HG03354 (cell line): Measurements from ENCODE around the gene DNM3.

Source experiments
- ATAC-seq: cut with Tn5 transposase; IDR thresholded peaks from one replicate; pipeline ENCODE4 v1.9.1; 2021; ENCODE audit warnings: mild to moderate bottlenecking; ENCODE audit not compliant: unreplicated experiment, poor library complexity, severe bottlenecking

Gene DNM3

DNA sequence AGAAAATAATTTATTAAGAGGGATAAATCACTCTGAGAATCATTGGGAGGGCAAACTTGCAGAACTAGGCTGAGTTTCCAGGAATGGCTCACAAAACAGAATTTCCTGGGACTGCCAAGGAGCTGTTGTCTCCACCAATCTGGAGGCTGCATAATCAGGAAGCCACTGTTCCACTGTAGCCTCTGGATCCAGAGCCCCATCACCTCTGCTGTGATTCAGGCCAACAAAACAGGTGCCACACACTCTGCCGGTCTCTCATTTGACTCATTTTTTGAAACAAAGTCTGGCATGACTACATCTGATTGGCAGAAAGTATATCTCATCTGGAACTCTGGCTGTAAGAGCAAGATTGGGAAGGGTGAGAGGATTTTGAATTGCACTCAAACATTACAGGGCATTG lies 400.2 kb downstream of the DNM3 start:
- ATAC-seq: no peak

DNA sequence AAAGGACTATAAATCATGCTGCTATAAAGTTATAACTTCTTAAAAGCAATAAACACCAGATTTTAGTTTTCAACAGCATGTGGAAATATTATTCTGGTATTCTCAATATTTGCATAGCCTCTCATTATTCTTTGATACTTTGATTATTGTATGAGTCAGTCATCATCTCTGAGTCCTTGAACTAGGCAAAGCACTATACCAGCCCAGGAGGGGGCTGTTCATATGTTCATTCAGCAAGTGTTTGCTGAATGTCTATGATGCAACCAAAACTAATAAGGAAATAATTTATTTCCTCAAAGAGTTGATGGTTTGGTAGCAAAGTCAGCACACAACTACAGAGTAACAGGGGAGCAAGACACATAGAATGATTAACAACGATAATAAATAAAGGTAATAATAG lies 403.6 kb downstream of the DNM3 start:
- ATAC-seq: no peak

DNA sequence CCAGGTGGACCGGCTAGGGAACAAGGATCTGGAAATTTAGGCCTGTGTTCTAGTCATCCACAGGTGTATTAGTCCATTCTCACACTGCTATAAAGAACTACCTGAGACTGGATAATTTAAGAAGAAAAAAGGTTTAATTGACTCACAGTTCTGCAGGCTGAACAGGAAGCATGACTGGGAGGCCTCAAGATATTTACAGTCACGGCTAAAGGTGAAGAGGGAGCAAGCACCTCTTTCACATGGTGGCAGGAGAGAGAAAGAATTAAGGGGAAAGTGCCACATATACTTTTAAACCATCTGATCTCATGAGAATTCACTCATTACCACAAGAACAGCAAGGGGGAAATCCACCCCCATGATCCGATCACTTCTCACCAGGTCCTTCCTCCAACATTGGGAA lies 404.5 kb downstream of the DNM3 start:
- ATAC-seq: no peak

- no peak for ATAC-seq
Observed at GRCh38 chr1:172246521-172247390, 405.5 kb downstream of the DNM3 start.

GRCh38 chr1:172251486-172251885 lies 410.2 kb downstream of the DNM3 start:
- no peak for ATAC-seq

DNA sequence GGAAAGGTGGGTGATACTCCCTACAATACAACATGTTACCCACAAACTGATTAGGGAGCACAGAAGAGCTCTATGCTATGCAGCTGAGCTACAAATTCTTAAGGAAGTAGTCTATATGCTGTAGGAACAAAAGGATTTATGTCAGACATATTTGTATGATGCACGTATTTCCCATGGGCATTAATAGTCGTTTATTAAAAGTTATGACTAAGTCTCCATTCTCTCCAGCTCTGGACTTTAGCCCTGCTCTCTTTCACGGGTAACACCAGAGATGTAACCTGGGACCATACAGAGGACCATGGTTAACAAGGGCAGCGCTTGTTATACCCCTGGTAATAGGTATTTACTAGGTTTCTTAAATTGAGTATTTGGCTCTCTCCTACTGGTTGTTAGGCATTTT lies 411.0 kb downstream of the DNM3 start:
- ATAC-seq: no peak

- ATAC-seq: no peak
Observed at GRCh38 chr1:172252958-172253357, 411.7 kb downstream of the DNM3 start.

- ATAC-seq: no peak
Observed at GRCh38 chr1:172254521-172255222, 413.4 kb downstream of the DNM3 start.

DNA sequence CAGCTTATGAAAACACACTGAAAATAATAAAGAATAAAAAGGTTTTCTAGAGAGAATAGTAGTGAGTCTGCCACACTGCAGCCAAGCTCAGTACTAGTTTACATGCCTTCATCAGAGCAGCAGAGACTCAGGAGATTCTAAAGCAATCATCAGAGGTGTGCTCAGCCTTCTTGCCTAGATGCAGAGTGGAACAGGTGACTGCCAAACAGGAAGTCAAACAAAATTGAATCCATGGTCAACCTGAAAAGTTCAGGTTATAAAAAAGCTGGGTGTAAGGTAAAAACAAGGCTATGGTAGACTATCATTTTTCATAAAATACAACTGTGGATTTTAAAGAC lies 413.9 kb downstream of the DNM3 start:
- ATAC-seq: no peak

- no peak for ATAC-seq
Observed at GRCh38 chr1:172265905-172266304, 424.6 kb downstream of the DNM3 start.

- no peak for ATAC-seq
Observed at GRCh38 chr1:172266528-172267174, 425.4 kb downstream of the DNM3 start.

DNA sequence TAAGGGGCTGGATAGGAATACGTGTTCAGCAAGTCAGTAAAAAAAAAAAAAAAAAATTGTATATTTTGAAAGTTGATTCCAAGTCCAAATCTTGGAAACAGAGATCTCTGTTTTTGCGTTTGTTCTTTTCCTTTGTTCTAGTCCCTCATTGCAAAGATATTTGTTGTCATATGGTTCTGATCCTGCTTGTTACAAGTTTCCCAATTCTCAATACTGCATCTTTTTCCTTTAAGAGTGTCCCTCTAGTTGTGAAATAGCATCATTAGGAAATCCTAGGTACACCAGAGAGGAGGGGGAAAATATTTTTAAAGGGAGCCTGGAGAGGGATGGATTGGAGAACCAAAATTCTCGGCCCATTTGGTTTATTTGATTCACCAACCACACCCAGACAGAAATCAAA lies 426.9 kb downstream of the DNM3 start:
- ATAC-seq: no peak

DNA sequence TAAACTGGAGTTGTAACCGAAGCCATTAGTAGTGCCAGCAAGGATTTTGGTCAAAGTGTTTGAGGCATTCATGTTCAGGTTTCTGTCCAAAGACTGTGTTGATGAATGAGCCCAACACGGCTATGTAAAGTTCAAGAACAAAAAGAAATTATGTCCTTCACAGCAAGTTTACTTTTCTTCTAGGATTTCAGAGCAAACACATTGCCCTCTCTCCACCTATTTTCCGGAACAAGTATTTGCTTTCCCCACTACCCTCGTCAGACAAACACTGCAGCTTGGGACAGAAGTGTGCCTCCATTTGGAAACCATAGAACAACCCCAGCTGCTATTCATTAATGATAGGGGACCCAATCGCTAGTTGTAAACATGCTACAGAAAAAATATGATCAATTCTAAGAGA lies 427.8 kb downstream of the DNM3 start:
- ATAC-seq: no peak

GRCh38 chr1:172269644-172270043 lies 428.3 kb downstream of the DNM3 start:
- no peak for ATAC-seq

- ATAC-seq: no peak
Observed at GRCh38 chr1:172270605-172271004, 429.3 kb downstream of the DNM3 start.

- no peak for ATAC-seq
Observed at GRCh38 chr1:172272087-172272486, 430.8 kb downstream of the DNM3 start.

DNA sequence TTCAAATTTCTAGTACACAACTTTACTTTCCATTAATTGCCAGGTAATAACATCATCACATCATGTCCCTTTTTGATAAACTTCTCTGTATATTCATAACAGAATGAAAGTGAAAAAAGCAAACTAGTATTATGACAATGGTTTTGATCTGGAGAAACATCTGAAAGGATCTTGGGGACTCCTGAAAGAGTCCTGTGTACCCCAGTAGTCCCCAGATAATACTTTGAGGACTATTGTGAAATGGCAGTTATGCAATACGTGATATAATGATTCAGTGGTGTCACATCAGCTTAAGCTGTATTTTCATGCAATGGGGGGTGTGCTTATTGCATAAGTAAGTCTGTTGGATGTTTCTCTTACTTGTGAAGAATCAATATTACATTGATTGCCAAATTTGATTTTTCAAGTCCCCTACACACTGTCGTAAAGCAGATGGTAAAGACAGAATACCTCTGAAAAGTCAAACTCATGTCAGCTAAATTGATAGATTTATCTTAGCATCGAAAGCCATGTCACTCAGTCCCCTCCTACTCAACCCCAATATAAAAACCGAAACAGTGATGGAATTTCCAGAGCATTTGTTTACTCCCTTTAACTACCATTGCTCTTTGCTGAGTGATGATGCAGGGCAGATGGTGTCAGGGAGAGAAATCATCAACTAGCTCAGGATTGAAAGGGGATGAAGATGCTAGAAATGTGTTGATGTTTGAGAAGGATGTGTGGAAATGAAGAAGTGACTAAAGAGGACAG lies 432.5 kb downstream of the DNM3 start:
- ATAC-seq: no peak

DNA sequence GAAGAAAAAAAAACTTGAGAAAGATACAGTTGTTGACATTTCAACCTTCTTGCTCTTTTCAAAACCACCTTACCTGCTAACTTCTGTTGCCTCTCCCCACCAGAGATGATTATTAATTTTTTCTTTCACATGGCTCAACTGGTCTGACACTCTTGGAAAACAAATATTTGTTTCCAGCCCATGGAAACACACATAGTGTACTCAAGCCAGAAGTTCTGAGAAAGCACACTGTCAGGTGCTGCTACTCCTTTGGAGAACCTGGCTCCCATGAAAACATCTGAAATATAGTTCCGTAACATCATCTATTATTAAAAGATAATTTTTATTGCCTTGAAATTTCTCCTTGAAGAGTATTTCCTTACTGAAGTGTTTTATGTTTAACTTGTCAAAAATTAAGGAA lies 434.2 kb downstream of the DNM3 start:
- no peak for ATAC-seq

DNA sequence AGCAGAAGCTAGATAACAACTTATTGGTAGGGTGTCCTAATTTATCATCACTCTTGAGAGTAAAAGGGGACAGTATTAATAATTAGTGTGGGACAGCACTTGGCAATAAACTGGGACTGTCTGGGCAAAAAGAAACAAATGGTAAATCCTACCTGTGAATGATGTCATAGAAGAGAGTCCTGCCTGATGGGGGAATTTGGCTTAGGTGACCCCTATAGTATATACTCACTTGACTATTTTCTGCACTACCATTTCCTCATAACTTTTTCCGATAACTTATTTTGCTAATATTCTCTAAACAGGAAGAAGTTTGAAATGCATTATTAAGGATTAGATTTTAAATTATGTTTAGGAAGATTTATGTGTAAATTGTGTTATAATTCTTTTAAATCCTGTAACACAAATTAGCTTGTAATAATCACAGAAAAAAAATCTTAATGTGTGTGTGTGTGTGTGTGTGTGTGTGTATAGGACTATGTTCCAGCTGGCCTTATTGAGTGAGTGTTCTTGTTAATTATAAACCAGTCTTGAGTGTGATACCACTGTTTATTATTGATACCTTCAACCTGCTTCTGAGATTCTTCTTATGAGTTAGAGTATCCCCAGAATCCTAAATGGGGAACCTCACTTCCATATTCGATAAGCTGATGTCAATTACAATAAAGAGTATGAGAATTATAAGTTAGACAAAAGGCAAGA lies 435.0 kb downstream of the DNM3 start:
- ATAC-seq: no peak

GRCh38 chr1:172277275-172277674 lies 436.0 kb downstream of the DNM3 start:
- ATAC-seq: no peak
